Bladder microvascular endothelial cell (primary cell): ENCODE data around the gene VSTM2A. TPM values are rescaled to one million over a fixed set of nuclear protein-coding genes. Genes with fewer than 3 reads are reported as not detected.

Experiments used
- total RNA-seq: library from RNA; depleted of rRNA; stranded (reverse); fragments of >200 nt; gene quantifications from 2 replicates; pipeline ENCODE4 v1.2.3, GENCODE V29; 2014

Gene VSTM2A, protein sequence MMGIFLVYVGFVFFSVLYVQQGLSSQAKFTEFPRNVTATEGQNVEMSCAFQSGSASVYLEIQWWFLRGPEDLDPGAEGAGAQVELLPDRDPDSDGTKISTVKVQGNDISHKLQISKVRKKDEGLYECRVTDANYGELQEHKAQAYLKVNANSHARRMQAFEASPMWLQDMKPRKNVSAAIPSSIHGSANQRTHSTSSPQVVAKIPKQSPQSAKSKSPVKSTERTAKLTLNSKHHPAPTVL
- total RNA-seq = not detected in 2 replicates

DNA sequence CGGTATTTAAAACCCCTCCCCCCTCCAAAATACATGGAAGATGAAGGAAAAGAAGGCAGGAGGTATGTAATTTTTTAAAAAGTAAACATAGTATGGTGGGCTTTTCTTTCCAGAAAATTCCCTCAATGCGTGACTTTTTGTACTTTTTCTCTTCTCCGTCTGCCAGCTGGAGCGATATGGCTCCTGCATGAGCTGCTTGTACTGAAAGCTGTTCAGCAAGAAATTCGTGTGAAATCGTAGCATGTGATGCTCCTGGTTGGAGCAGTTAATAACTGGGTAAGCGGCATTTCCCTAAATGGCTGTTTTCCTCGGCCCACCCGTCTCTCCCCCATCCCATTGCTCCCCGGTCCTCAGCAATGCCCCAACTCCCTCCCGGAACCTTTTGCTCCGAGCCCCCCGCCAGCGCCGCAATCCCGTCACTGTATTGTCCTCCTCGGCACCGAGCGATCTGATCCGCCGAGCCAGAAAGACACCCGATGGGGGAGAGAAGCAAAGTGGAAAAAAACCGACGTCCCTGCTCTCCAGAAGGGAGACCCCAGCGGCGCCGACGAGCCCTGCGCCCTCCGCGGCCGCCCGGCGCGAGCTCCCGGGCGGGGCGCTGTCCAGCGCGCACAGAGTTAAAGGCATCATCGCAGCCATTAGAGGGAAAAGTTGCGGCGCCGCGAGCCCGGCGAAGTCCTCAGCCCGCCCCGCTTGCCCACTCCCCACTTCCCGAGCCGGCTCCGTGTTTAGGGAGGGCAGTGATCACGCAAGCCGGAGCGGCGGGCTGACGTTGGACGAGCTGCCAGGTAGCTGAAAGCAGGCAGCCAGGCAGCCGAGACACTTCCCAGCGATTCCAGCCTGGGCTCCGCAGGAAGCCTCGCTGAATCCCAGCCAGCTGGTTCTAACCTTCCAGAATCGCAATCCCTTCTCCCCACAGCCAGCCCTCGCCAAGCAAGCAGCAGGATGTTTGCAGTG lies at the start of gene VSTM2A:
Gene VSTM2A (plus strand): TSS at position 707 of the 957 bp plus-strand sequence. CDS start 356 bp downstream, outside the sequence.

Other genes starting within 250 kb of the VSTM2A start
- gene SEC61G, start 216.8 kb downstream of the VSTM2A start, total RNA-seq = 84.8 and 110 TPM in 2 replicates